H1 (cell line): ENCODE measurements around the gene KCNK4. TPM values are rescaled to one million over a fixed set of nuclear protein-coding genes. Genes with fewer than 3 reads are reported as not detected.

Experiments used
- CTCF ChIA-PET: fragments of 300-600 bp; sonication (Branson Sonifier 250); formaldehyde crosslinking; loops from one replicate; lab custom pipeline; 2021; ENCODE audit not compliant: partially characterized antibody; lab: Charles Lee
- POLR2A ChIA-PET: fragments of 300-600 bp; sonication (Branson Sonifier 250); formaldehyde crosslinking; loops from one replicate; lab custom pipeline; 2021; ENCODE audit warnings: inconsistent platforms; ENCODE audit not compliant: partially characterized antibody; lab: Charles Lee
- DNase-seq, 2 experiments: peaks; one replicate each; pipeline versions ENCODE4 v3.0.0 to v3.0.0-alpha.2; 2010 to 2022; ENCODE audit warnings: low spot score in 2 of 2, low read depth in 1 of 2, mixed read lengths in 1 of 2
- FAIRE-seq: peaks from 2 replicates; lab custom pipeline; 2011; peaks lifted over from hg19 to GRCh38; lab: Jason Lieb, UNC
- H2AFZ ChIP-seq: 2 replicates; pipeline ENCODE4 v1.8.1; 2012; ENCODE audit warnings: low read length, inconsistent platforms
- H2AK5ac ChIP-seq: 2 replicates; pipeline ENCODE4 v1.6.1; 2013; ENCODE audit warnings: low read depth, low read length
- H2BK120ac ChIP-seq: replicated peaks from 2 replicates; pipeline ENCODE3; 2013; ENCODE audit warnings: low read depth, low read length, inconsistent platforms
- H2BK12ac ChIP-seq: 2 replicates; pipeline ENCODE4 v1.6.1; 2013; ENCODE audit warnings: low read depth, low read length
- H2BK15ac ChIP-seq: 2 replicates; pipeline ENCODE4 v1.6.1; 2013; ENCODE audit warnings: low read length
- H2BK20ac ChIP-seq: 2 replicates; pipeline ENCODE4 v1.6.1; 2013; ENCODE audit warnings: low read length
- H2BK5ac ChIP-seq: 2 replicates; pipeline ENCODE4 v1.6.1; 2013; ENCODE audit warnings: low read depth, low read length
- H3K14ac ChIP-seq: 2 replicates; pipeline ENCODE4 v1.6.1; 2013; ENCODE audit warnings: inconsistent platforms; ENCODE audit not compliant: insufficient read length
- H3K18ac ChIP-seq: 2 replicates; pipeline ENCODE4 v1.6.1; 2013; ENCODE audit warnings: low read length; ENCODE audit errors: extremely low read depth
- H3K23ac ChIP-seq: 2 replicates; pipeline ENCODE4 v1.6.1; 2013; ENCODE audit warnings: inconsistent platforms; ENCODE audit not compliant: insufficient read length
- H3K23me2 ChIP-seq: 2 replicates; pipeline ENCODE4 v1.6.1; 2013; ENCODE audit warnings: low read depth, low read length
- H3K27ac ChIP-seq: 2 replicates; pipeline ENCODE4 v1.6.1; 2011; ENCODE audit warnings: low read depth, low read length, inconsistent platforms
- H3K27me3 ChIP-seq, 4 experiments: replicated peaks in 1 of 4; 1 replicate in 1 of 4; 2 replicates in 3 of 4; pipeline versions ENCODE4 v1.6.1 to v1.8.1; 2011 to 2013; ENCODE audit warnings: low read length in 3 of 4, mild to moderate bottlenecking in 3 of 4, inconsistent platforms in 2 of 4, mixed read lengths in 2 of 4, moderate library complexity in 1 of 4; ENCODE audit not compliant: control insufficient read depth in 3 of 4, insufficient read depth in 3 of 4; ENCODE audit errors: extremely low read depth in 1 of 4
- H3K36me3 ChIP-seq, 4 experiments: 2 replicates each; pipeline versions ENCODE4 v1.6.1 to v1.8.1; 2011 to 2013; ENCODE audit warnings: mild to moderate bottlenecking in 4 of 4, low read length in 3 of 4, moderate library complexity in 2 of 4, control low read depth in 1 of 4, inconsistent platforms in 1 of 4; ENCODE audit not compliant: insufficient read depth in 4 of 4, control insufficient read depth in 2 of 4
- H3K4ac ChIP-seq: replicated peaks from 2 replicates; pipeline ENCODE3; 2013; ENCODE audit warnings: low read length, low read depth, mixed read lengths, inconsistent platforms; ENCODE audit not compliant: insufficient read length
- H3K4me1 ChIP-seq, 4 experiments: replicated peaks in 1 of 4; 1 replicate in 1 of 4; 2 replicates in 3 of 4; pipeline versions ENCODE4 v1.6.1 to v1.8.1; 2011 to 2013; ENCODE audit warnings: low read length in 3 of 4, inconsistent platforms in 2 of 4, mixed read lengths in 1 of 4; ENCODE audit not compliant: insufficient read depth in 4 of 4, control insufficient read depth in 3 of 4
- H3K4me2 ChIP-seq, 2 experiments: 2 replicates each; pipeline versions ENCODE4 v1.6.1 to v1.8.1; 2011 to 2013; ENCODE audit warnings: low read depth in 2 of 2, low read length in 2 of 2, control low read depth in 1 of 2, inconsistent platforms in 1 of 2, mild to moderate bottlenecking in 1 of 2; ENCODE audit not compliant: insufficient read depth in 1 of 2
- H3K4me3 ChIP-seq, 4 experiments: fragments of 200-600, 300-600 bp in 1 of 4; sonication (generic), shearing (Covaris generic), sonication (Bioruptor Twin) in 1 of 4; 2 replicates each; pipeline versions ENCODE4 v1.5.1 to v1.8.1; 2011 to 2016; ENCODE audit warnings: low read length in 4 of 4, low read depth in 3 of 4, control low read depth in 2 of 4, inconsistent platforms in 2 of 4, mild to moderate bottlenecking in 2 of 4, mixed read lengths in 1 of 4, moderate library complexity in 1 of 4; ENCODE audit not compliant: insufficient read depth in 2 of 4; ENCODE audit errors: extremely low read depth in 1 of 4
- H3K56ac ChIP-seq: replicated peaks from 2 replicates; pipeline ENCODE3; 2013; ENCODE audit warnings: low read depth, mild to moderate bottlenecking, mixed read lengths, low read length, inconsistent platforms; ENCODE audit not compliant: insufficient read length
- H3K79me1 ChIP-seq: 2 replicates; pipeline ENCODE4 v1.6.1; 2013; ENCODE audit warnings: low read depth, low read length, control low read depth
- H3K79me2 ChIP-seq, 2 experiments: 2 replicates each; pipeline versions ENCODE4 v1.6.1 to v1.8.1; 2012 to 2013; ENCODE audit warnings: low read length in 2 of 2, mild to moderate bottlenecking in 2 of 2, inconsistent platforms in 1 of 2; ENCODE audit not compliant: insufficient read depth in 2 of 2, control insufficient read depth in 1 of 2
- H3K9ac ChIP-seq, 4 experiments: replicated peaks in 1 of 4; 1 replicate in 1 of 4; 2 replicates in 3 of 4; pipeline versions ENCODE4 v1.6.1 to v1.8.1; 2011 to 2013; ENCODE audit warnings: low read depth in 3 of 4, low read length in 3 of 4, control low read depth in 2 of 4, mild to moderate bottlenecking in 2 of 4, moderate library complexity in 2 of 4, inconsistent platforms in 1 of 4; ENCODE audit errors: extremely low read depth in 1 of 4
- H3K9me3 ChIP-seq, 2 experiments: 2 replicates each; pipeline versions ENCODE4 v1.6.1 to v1.8.1; 2012 to 2013; ENCODE audit warnings: mild to moderate bottlenecking in 2 of 2, moderate library complexity in 2 of 2, control low read depth in 1 of 2, inconsistent platforms in 1 of 2, low read depth in 1 of 2, low read length in 1 of 2, mixed read lengths in 1 of 2; ENCODE audit not compliant: insufficient read depth in 2 of 2
- H4K20me1 ChIP-seq, 2 experiments: replicated peaks in 1 of 2; 2 replicates each; pipeline versions ENCODE3 to v1.8.1; 2011 to 2013; ENCODE audit warnings: inconsistent platforms in 2 of 2, low read length in 2 of 2, mild to moderate bottlenecking in 1 of 2; ENCODE audit not compliant: insufficient read depth in 2 of 2, control insufficient read depth in 1 of 2
- H4K5ac ChIP-seq: 2 replicates; pipeline ENCODE4 v1.6.1; 2013; ENCODE audit warnings: low read length, low read depth, mixed read lengths, inconsistent platforms; ENCODE audit not compliant: insufficient read length
- H4K8ac ChIP-seq: 2 replicates; pipeline ENCODE4 v1.8.0; 2013; ENCODE audit warnings: mild to moderate bottlenecking, moderate library complexity, low read length, inconsistent platforms; ENCODE audit not compliant: insufficient read depth; ENCODE audit errors: extremely low read depth
- H4K91ac ChIP-seq: replicated peaks from 2 replicates; pipeline ENCODE3; 2013; ENCODE audit warnings: low read length, mixed read lengths, inconsistent platforms; ENCODE audit not compliant: insufficient read length
- ASH2L ChIP-seq: fragments of 200-600, 300-600 bp; sonication (generic); IDR thresholded peaks from one replicate; pipeline ENCODE4 v1.7.1; 2017; ENCODE audit warnings: low read length
- BRCA1 ChIP-seq: IDR thresholded peaks from 2 replicates; pipeline ENCODE4 v1.6.1; 2012; ENCODE audit warnings: low read depth, low read length, improper control_type of control experiment
- CBX8 ChIP-seq: fragments of 300-800, 300-1000 bp; sonication (generic); IDR thresholded peaks from 2 replicates; pipeline ENCODE4 v1.7.1; 2016; ENCODE audit warnings: low read depth, low read length, borderline replicate concordance
- KDM4A ChIP-seq: IDR thresholded peaks from one replicate; pipeline ENCODE4 v1.7.1; 2012; ENCODE audit warnings: low read depth, mild to moderate bottlenecking, moderate library complexity, low read length, inconsistent platforms; ENCODE audit not compliant: severe bottlenecking
- KDM5A ChIP-seq: fragments of 200-600 bp; IDR thresholded peaks from 2 replicates; pipeline ENCODE4 v1.7.1; 2012; ENCODE audit warnings: mild to moderate bottlenecking, low read length, inconsistent platforms, mixed read lengths
- POU5F1 ChIP-seq: IDR thresholded peaks from 2 replicates; pipeline ENCODE4 v1.6.1; 2011; ENCODE audit warnings: low read depth, mild to moderate bottlenecking, low read length, moderate library complexity
- RFX5 ChIP-seq: IDR thresholded peaks from 2 replicates; pipeline ENCODE4 v1.6.1; 2011; ENCODE audit warnings: low read depth, low read length, improper control_type of control experiment, borderline replicate concordance
- SIX5 ChIP-seq: IDR thresholded peaks from 2 replicates; pipeline ENCODE4 v1.6.1; 2011; ENCODE audit warnings: mild to moderate bottlenecking, low read depth, low read length
- SP1 ChIP-seq: IDR thresholded peaks from 2 replicates; pipeline ENCODE4 v1.6.1; 2011; ENCODE audit warnings: low read depth, low read length
- WGBS, 2 experiments: shearing (Covaris generic) in 1 of 2; methylation state at CpG; one replicate each; pipeline versions ENCODE4 v1.1.6 to v1.1.7; 2013 to 2015; ENCODE audit warnings: low lambda C conversion rate in 2 of 2, mixed read lengths in 2 of 2, inconsistent platforms in 1 of 2, low coverage in 1 of 2, missing lambda C conversion rate in 1 of 2; ENCODE audit not compliant: insufficient replicate concordance in 2 of 2, insufficient coverage in 1 of 2, insufficient read length in 1 of 2; ENCODE audit errors: extremely low coverage in 1 of 2, missing lambda C conversion rate in 1 of 2; 5-methylcytosine and 5-hydroxymethylcytosine counted together
- polyA plus RNA-seq, 7 experiments: library from polyadenylated mRNA; depleted of rRNA in 3 of 7; stranded (reverse) in 5 of 7; unstranded in 2 of 7; fragments of >200 nt in 5 of 7; fragments of 200-250 nt in 2 of 7; gene quantifications; 1 replicate in 5 of 7; 2 replicates in 1 of 7; 4 replicates in 1 of 7; pipeline versions ENCODE4 v1.2.1 to v1.2.3, GENCODE V29; 2011 to 2013; ENCODE audit warnings: missing spikeins in 2 of 7, mixed read lengths in 2 of 7
- total RNA-seq: library from RNA; stranded (reverse); fragmentation: NEBNext Ultra II Directional; extraction: Animal tissue kit (Norgen Biotek cat#: 25700); gene quantifications from 2 replicates; pipeline ENCODE4 v1.2.1, GENCODE V29; 2021
- TF ChIP-seq, protein P1 (sequence below): IDR thresholded peaks from 2 replicates; pipeline ENCODE4 v1.6.1; 2012; ENCODE audit warnings: low read length, inconsistent platforms
- TF ChIP-seq, protein P2 (sequence below): IDR thresholded peaks from 2 replicates; pipeline ENCODE4 v1.6.1; 2011; ENCODE audit warnings: low read length, improper control_type of control experiment

The KCNK4 gene
- total and polyA plus RNA-seq, 2 of the 8 experiments (the other 6 are each of a cell fraction or from before 2014, with no cell fraction given) = 0.19 TPM; not detected in 1

- no peak overlapping the region for H3K27ac ChIP-seq
- no peak overlapping the region for H4K8ac ChIP-seq
- peaks cover 0 to 3% of the 10 kb centered on the region in 2 experiments for H4K20me1 ChIP-seq
- H3K4me3 ChIP-seq = no peak overlapping the region
- H3K18ac ChIP-seq = no peak overlapping the region
- H3K9me3 ChIP-seq = no peaks in the 10 kb centered on the region
- no peaks in the 10 kb centered on the region for H3K79me2 ChIP-seq
- no peak overlapping the region for H2AFZ ChIP-seq
- POLR2A ChIA-PET = interaction anchor here (1.5 to 9.5 kb wide), 4 partner anchors 9 to 38 kb away, joined by 3 to 79 read pairs (median 28); partner anchors contain the start of genes ESRRA and PPP1R14B
- no peak overlapping the region for H2BK12ac ChIP-seq
- 0 out of 2 replicates have a peak overlapping the region, but pooled peaks have one; percentile 60 for H2BK5ac ChIP-seq
- H2BK20ac ChIP-seq = no peak overlapping the region
- H3K56ac ChIP-seq = no peak overlapping the region
- no peak overlapping the region for H2AK5ac ChIP-seq
- CTCF ChIA-PET = interaction anchor here (0.6 to 11.4 kb wide), 8 partner anchors 13 to 69 kb away, joined by 3 to 134 read pairs (median 5); partner anchors contain the start of genes CATSPERZ, ESRRA, PRDX5 and TRMT112
- H2BK15ac ChIP-seq = no peak overlapping the region
- H4K91ac ChIP-seq = peak overlapping the region; percentile 60
- H3K9ac ChIP-seq = no peak overlapping the region
- H3K14ac ChIP-seq = no peak overlapping the region
- no peak overlapping the region for H3K23ac ChIP-seq
- DNase-seq (no peak), FAIRE-seq (no peak)
- no peak overlapping the region; a peak in 1 of 4 replicates for H3K4me2 ChIP-seq
- H2BK120ac ChIP-seq = no peak overlapping the region
- H3K4ac ChIP-seq = no peak overlapping the region
- no peaks in the 10 kb centered on the region; a peak in 1 of 8 replicates for H3K36me3 ChIP-seq
- WGBS, 2 experiments = 93% methylated on average over 3 of the region's 3 CpGs; no CpG with 5 or more reads in 1 of the 2 experiments
- H4K5ac ChIP-seq = no peak overlapping the region
- H3K79me1 ChIP-seq = no peaks in the 10 kb centered on the region; the same call in 1 of the 2 replicates
- H3K27me3 ChIP-seq = peaks cover 0 to 7% (median 0%) of the 10 kb centered on the region in 4 experiments; a peak in 3 of 7 replicates
- peaks cover 0 to 8% (median 4%) of the 10 kb centered on the region in 4 experiments; a peak in 4 of 7 replicates for H3K4me1 ChIP-seq
- H3K23me2 ChIP-seq = peaks cover 10% of the 10 kb centered on the region; the same call in 1 of the 2 replicates
- TF ChIP-seq POU5F1 = no peak
- no peak for TF ChIP-seq KDM4A
- TF ChIP-seq BRCA1 = no peak
- no peak for TF ChIP-seq SP1
- TF ChIP-seq, protein P1, sequence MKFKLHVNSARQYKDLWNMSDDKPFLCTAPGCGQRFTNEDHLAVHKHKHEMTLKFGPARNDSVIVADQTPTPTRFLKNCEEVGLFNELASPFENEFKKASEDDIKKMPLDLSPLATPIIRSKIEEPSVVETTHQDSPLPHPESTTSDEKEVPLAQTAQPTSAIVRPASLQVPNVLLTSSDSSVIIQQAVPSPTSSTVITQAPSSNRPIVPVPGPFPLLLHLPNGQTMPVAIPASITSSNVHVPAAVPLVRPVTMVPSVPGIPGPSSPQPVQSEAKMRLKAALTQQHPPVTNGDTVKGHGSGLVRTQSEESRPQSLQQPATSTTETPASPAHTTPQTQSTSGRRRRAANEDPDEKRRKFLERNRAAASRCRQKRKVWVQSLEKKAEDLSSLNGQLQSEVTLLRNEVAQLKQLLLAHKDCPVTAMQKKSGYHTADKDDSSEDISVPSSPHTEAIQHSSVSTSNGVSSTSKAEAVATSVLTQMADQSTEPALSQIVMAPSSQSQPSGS = no peak
- TF ChIP-seq SIX5 = no peak
- no peak for TF ChIP-seq ASH2L
- TF ChIP-seq CBX8 = no peak
- no peak for TF ChIP-seq RFX5
- TF ChIP-seq, protein P2, sequence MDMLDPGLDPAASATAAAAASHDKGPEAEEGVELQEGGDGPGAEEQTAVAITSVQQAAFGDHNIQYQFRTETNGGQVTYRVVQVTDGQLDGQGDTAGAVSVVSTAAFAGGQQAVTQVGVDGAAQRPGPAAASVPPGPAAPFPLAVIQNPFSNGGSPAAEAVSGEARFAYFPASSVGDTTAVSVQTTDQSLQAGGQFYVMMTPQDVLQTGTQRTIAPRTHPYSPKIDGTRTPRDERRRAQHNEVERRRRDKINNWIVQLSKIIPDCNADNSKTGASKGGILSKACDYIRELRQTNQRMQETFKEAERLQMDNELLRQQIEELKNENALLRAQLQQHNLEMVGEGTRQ = no peak
- no peak for TF ChIP-seq KDM5A
Observed at GRCh38 chr11:64283092-64283491, 8.0 kb upstream of the KCNK4 start.
